HAP-1 (cell line): ENCODE results near the gene CBFA2T3.

ENCODE experiments used
- DNase-seq, 2 experiments: peaks; one replicate each; pipeline ENCODE4 v3.0.0-alpha.2; 2016 to 2020; ENCODE audit warnings: low spot score in 2 of 2
- H3K27me3 ChIP-seq: fragments of 250-450 bp; sonication (Bioruptor Pico); 2 replicates; pipeline ENCODE4 v1.5.1; 2020; ENCODE audit warnings: low read depth, mild to moderate bottlenecking, moderate library complexity
- H3K36me3 ChIP-seq: fragments of 250-450 bp; sonication (Bioruptor Pico); replicated peaks from 2 replicates; pipeline ENCODE4 v1.5.1; 2020; ENCODE audit warnings: mild to moderate bottlenecking
- H3K4me1 ChIP-seq: fragments of 250-450 bp; sonication (Bioruptor Pico); 2 replicates; pipeline ENCODE4 v1.5.1; 2020; ENCODE audit warnings: mild to moderate bottlenecking
- H3K4me3 ChIP-seq: fragments of 250-450 bp; sonication (Bioruptor Pico); 2 replicates; pipeline ENCODE4 v1.5.1; 2020; ENCODE audit warnings: mild to moderate bottlenecking, moderate library complexity
- H3K9me3 ChIP-seq: fragments of 250-450 bp; sonication (Bioruptor Pico); 2 replicates; pipeline ENCODE4 v1.5.1; 2020; ENCODE audit warnings: mild to moderate bottlenecking, moderate library complexity
- in situ Hi-C: fragments of 300-500 bp; cut with MboI; formaldehyde crosslinking; loops from 3 replicates; pipeline ENCODE4 v1.14.3; 2020; ENCODE audit warnings: low sequenced_read_pairs, inconsistent platforms, mixed read lengths

The CBFA2T3 gene

DNA sequence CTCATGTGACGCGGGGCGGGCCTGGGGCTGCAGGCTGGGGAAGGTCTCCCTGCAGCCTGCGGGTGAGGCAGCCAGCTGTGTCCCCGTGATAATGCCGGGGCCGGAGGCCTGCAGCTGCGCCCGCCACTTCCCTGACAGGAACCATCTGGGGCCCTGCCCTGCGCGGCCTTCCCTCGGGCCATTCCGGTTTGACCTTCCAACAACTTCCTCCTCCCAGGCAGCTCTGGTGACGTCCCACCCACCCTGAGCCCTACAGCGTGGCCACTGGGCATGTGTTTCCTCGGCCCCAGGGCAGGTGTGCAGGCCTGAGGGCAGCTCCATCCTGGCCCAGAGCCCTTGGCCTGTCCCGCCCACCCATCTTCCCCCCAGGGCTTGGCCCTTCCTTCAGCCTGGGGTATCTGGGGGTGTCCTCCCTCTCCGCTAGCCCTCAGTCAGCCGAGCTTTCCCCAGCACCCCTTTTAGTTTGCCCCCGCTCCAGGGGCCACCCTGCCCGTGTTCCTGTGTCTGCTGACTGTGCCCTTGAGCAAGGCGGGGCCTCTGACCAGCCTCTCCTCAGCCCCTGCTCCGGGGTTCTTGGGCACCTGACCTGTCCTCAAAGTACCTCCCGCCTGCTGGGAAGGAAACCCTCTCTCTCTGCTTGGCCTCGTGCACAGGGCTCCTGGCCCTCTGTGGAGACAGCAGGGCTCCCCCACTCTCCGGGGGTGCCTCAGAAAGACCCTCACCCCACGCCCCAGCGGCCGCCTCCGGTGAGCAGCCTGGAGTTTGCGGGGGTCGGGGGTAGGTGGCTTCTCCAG lies at the start of gene CBFA2T3:
Gene CBFA2T3 (minus strand): TSS at position 190 of the 794 bp plus-strand sequence. CDS start 400 bp downstream, outside the sequence.
- Histone ChIP-seq H3K36me3 (no peaks in the 10 kb centered on the region), H3K27me3 (peaks cover 52% of the 10 kb centered on the region), H3K4me3 (no peak within 1 kb of the TSS), H3K4me1 (no peaks in the 10 kb centered on the region), H3K9me3 (no peaks in the 10 kb centered on the region)
- DNase-seq, result no peak
- in situ Hi-C loops, result no loop called here

GRCh38 chr16:89026121-89026612 lies 49.2 kb upstream of the CBFA2T3 start:
- in situ Hi-C loops, result no loop called here
- Histone ChIP-seq H3K27me3 (peaks cover 9% of the 10 kb centered on the region), H3K36me3 (no peaks in the 10 kb centered on the region), H3K4me3 (no peak overlapping the region), H3K4me1 (no peaks in the 10 kb centered on the region), H3K9me3 (peaks cover 4% of the 10 kb centered on the region)
- DNase-seq, result no peak

GRCh38 chr16:89025636-89026035 lies 48.6 kb upstream of the CBFA2T3 start:
- H3K9me3 ChIP-seq, result no peaks in the 10 kb centered on the region; the same call in 1 of the 2 replicates
- no peaks in the 10 kb centered on the region for H3K36me3 ChIP-seq
- in situ Hi-C loops, result no loop called here
- H3K4me1 ChIP-seq, result no peaks in the 10 kb centered on the region
- H3K27me3 ChIP-seq, result peaks cover 9% of the 10 kb centered on the region
- DNase-seq, result no peak
- no peak overlapping the region for H3K4me3 ChIP-seq

DNA sequence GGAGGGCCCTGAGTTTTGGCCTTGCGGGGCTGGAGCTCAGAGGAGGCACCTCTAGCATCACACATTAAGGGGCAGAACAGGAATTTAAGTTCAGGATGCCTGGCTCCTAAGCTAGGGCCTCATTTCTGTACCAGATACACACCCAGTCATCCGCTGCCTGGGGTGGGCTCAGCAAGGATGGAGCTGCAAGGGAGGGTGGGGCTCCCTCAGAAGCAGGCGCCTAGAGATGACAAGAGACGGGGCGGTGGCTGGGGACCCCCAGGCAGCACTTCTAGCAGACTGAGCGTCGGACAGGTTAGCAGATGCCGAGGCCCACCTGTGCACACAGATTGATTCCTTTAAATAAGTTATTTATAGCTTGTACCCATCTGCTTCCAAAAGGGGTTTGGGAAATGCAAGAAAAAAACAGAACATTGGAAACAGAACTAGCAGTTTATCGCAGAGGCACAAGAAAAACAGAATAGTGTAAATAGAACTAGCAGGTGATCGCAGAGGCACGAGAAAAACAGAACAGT lies 47.6 kb upstream of the CBFA2T3 start:
- Histone ChIP-seq H3K27me3 (peaks cover 9% of the 10 kb centered on the region), H3K36me3 (no peaks in the 10 kb centered on the region), H3K4me3 (no peak overlapping the region), H3K4me1 (no peaks in the 10 kb centered on the region), H3K9me3 (no peaks in the 10 kb centered on the region; the same call in 1 of the 2 replicates)
- in situ Hi-C loops, result no loop called here
- no peak for DNase-seq

- H3K4me1 ChIP-seq, result no peaks in the 10 kb centered on the region
- no peak overlapping the region for H3K4me3 ChIP-seq
- no peak for DNase-seq
- peaks cover 9% of the 10 kb centered on the region for H3K27me3 ChIP-seq
- H3K36me3 ChIP-seq, result no peaks in the 10 kb centered on the region
- in situ Hi-C loops, result no loop called here
- no peaks in the 10 kb centered on the region; the same call in 1 of the 2 replicates for H3K9me3 ChIP-seq
Observed at GRCh38 chr16:89023621-89024511, 46.9 kb upstream of the CBFA2T3 start.

- H3K4me1 ChIP-seq, result no peaks in the 10 kb centered on the region
- H3K9me3 ChIP-seq, result no peaks in the 10 kb centered on the region; the same call in 1 of the 2 replicates
- DNase-seq, result no peak
- in situ Hi-C loops, result no loop called here
- H3K4me3 ChIP-seq, result no peak overlapping the region
- H3K27me3 ChIP-seq, result peaks cover 9% of the 10 kb centered on the region
- H3K36me3 ChIP-seq, result no peaks in the 10 kb centered on the region
Observed at GRCh38 chr16:89023151-89023551, 46.1 kb upstream of the CBFA2T3 start.

- Histone ChIP-seq H3K4me3 (no peak overlapping the region), H3K27me3 (peaks cover 3% of the 10 kb centered on the region; the same call in 1 of the 2 replicates), H3K36me3 (no peaks in the 10 kb centered on the region), H3K4me1 (no peaks in the 10 kb centered on the region), H3K9me3 (no peaks in the 10 kb centered on the region; the same call in 1 of the 2 replicates)
- in situ Hi-C loops, result no loop called here
- DNase-seq, result no peak
Observed at GRCh38 chr16:89022051-89022836, 45.2 kb upstream of the CBFA2T3 start.

DNA sequence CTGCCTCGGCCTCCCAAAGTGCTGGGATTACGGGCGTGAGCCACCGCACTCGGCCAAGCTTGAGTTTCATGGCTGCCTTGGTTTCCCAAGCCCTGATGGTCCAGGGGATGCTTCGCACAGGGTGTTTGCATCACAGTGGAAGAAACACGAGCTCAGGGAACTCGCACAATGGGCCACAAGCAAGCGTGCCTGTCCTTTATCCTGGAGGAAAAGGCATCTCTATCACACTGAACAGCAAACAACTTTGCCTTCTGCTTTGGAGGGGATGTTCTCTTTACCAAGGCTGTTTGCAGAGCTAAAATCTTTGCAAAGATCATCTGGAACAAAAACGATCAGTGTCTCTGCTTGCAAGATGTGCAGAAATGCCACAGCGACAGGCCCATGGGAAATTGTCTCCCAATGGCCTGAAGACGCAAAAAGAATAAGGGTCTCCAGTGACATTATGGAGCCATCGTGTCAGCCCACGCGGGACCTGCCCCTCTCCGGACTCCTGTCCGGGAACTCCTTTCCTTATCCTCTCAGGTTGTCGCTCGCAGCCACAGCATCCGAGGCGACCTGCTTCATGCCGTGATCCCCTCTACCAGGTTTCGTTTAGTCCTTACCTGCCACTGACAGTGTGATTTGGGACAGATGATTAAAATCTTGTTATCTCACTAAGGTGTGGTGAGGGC lies 44.1 kb upstream of the CBFA2T3 start:
- Histone ChIP-seq H3K9me3 (no peaks in the 10 kb centered on the region), H3K36me3 (no peaks in the 10 kb centered on the region), H3K4me1 (no peaks in the 10 kb centered on the region), H3K4me3 (no peak overlapping the region), H3K27me3 (no peaks in the 10 kb centered on the region)
- in situ Hi-C loops, result no loop called here
- no peak for DNase-seq

- H3K9me3 ChIP-seq, result no peaks in the 10 kb centered on the region
- H3K36me3 ChIP-seq, result no peaks in the 10 kb centered on the region
- DNase-seq, result no peak
- in situ Hi-C loops, result no loop called here
- H3K27me3 ChIP-seq, result no peaks in the 10 kb centered on the region
- H3K4me1 ChIP-seq, result no peaks in the 10 kb centered on the region
- H3K4me3 ChIP-seq, result no peak overlapping the region
Observed at GRCh38 chr16:89020068-89020924, 43.3 kb upstream of the CBFA2T3 start.

DNA sequence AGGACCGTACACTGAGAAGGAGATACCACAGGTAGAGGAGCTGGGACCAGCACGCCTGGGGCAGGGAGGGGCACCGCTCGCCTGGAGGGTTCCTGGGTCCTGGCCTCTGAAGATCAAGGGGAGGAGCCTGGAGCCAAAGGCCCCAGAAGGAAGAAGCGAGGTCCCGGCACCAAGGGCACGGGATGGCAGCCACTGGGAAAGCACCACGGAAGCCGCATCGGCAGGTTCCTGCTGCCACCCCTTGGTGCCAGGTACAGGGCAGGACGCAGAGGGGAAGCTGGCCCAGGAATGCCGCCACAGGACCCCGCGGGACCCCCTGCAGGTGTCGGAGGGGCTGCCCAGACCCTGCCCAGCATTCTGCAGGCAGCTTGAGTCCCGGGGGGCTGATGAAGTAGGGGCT lies 42.5 kb upstream of the CBFA2T3 start:
- Histone ChIP-seq H3K9me3 (no peaks in the 10 kb centered on the region), H3K4me1 (no peaks in the 10 kb centered on the region), H3K4me3 (no peak overlapping the region), H3K36me3 (no peaks in the 10 kb centered on the region), H3K27me3 (no peaks in the 10 kb centered on the region)
- in situ Hi-C loops, result no loop called here
- DNase-seq, result no peak

- Histone ChIP-seq H3K4me3 (no peak overlapping the region), H3K4me1 (no peaks in the 10 kb centered on the region), H3K36me3 (no peaks in the 10 kb centered on the region), H3K27me3 (no peaks in the 10 kb centered on the region), H3K9me3 (no peaks in the 10 kb centered on the region)
- in situ Hi-C loops, result no loop called here
- DNase-seq, result no peak
Observed at GRCh38 chr16:89018282-89019158, 41.5 kb upstream of the CBFA2T3 start.
